HG03565 (cell line): ENCODE results near the gene PDE6H.
A peak's percentile ranks its signal among the peaks of the same experiment; 100 is the strongest.

ENCODE experiments used
- ATAC-seq: cut with Tn5 transposase; IDR thresholded peaks from one replicate; pipeline ENCODE4 v1.9.1; 2021; ENCODE audit warnings: mild to moderate bottlenecking, moderate library complexity; ENCODE audit not compliant: unreplicated experiment

PDE6H gene

GRCh38 chr12:14972816-14973215, at the start of gene PDE6H:
Gene PDE6H, plus strand, starts transcription at chr12:14973042. Its CDS starts 4,971 bp downstream, at chr12:14978013.
- no peak for ATAC-seq

GRCh38 chr12:14923944-14924343, 48.9 kb upstream of the PDE6H start:
- no peak for ATAC-seq

GRCh38 chr12:14924541-14924940, 48.3 kb upstream of the PDE6H start:
- no peak for ATAC-seq

GRCh38 chr12:14927267-14927666, 45.6 kb upstream of the PDE6H start:
- ATAC-seq = no peak

GRCh38 chr12:14928931-14929330, 43.9 kb upstream of the PDE6H start:
- ATAC-seq = no peak

- ATAC-seq = no peak
Observed at GRCh38 chr12:14930299-14930698, 42.5 kb upstream of the PDE6H start.

GRCh38 chr12:14931359-14931758, 41.5 kb upstream of the PDE6H start:
- ATAC-seq = no peak

GRCh38 chr12:14931791-14932560, 40.9 kb upstream of the PDE6H start:
- no peak for ATAC-seq

GRCh38 chr12:14934511-14934910, 38.3 kb upstream of the PDE6H start:
- no peak for ATAC-seq

GRCh38 chr12:14935031-14935430, 37.8 kb upstream of the PDE6H start:
- ATAC-seq = no peak

- no peak for ATAC-seq
Observed at GRCh38 chr12:14936224-14936861, 36.5 kb upstream of the PDE6H start.

GRCh38 chr12:14937014-14937413, 35.8 kb upstream of the PDE6H start:
- no peak for ATAC-seq

GRCh38 chr12:14937689-14938088, 35.2 kb upstream of the PDE6H start:
- no peak for ATAC-seq

GRCh38 chr12:14938301-14938700, 34.5 kb upstream of the PDE6H start, which contains the start of gene ERP27:
Gene ERP27, minus strand, starts transcription at chr12:14938537. Its CDS starts 29 bp downstream, at chr12:14938508.
- no peak for ATAC-seq

- ATAC-seq = no peak
Observed at GRCh38 chr12:14941369-14941768, 31.5 kb upstream of the PDE6H start.

GRCh38 chr12:14942196-14942931, 30.5 kb upstream of the PDE6H start:
- no peak for ATAC-seq

GRCh38 chr12:14946162-14946561, 26.7 kb upstream of the PDE6H start:
- no peak for ATAC-seq

- no peak for ATAC-seq
Observed at GRCh38 chr12:14946861-14947260, 26.0 kb upstream of the PDE6H start.

- ATAC-seq = peak; percentile 88
Observed at GRCh38 chr12:14948672-14949071, 24.2 kb upstream of the PDE6H start.

GRCh38 chr12:14949631-14950030, 23.2 kb upstream of the PDE6H start:
- no peak for ATAC-seq

GRCh38 chr12:14950421-14950820, 22.4 kb upstream of the PDE6H start:
- no peak for ATAC-seq
